Thyroid gland (tissue), 4 donors: Measurements from ENCODE around the gene CSTF2T. TPM values are rescaled to one million over a fixed set of nuclear protein-coding genes. Genes with fewer than 3 reads are reported as not detected.

Source experiments
- DNase-seq, 2 donors: peaks; one replicate each; pipeline ENCODE4 v3.0.0-alpha.2; 2019
- H3K27ac ChIP-seq, 3 donors: fragments of 200-600 bp; sonication (generic); 1 replicate in 2 of 3; 2 replicates in 1 of 3; pipeline ENCODE4 v1.5.1; 2016 to 2019; ENCODE audit warnings: mild to moderate bottlenecking in 1 of 3, moderate library complexity in 1 of 3
- H3K27me3 ChIP-seq: fragments of 200-600 bp; sonication (generic); one replicate; pipeline ENCODE4 v1.5.1; 2019
- H3K36me3 ChIP-seq, 2 donors: fragments of 200-600 bp; sonication (generic); one replicate each; pipeline ENCODE4 v1.5.1; 2016 to 2019
- H3K4me1 ChIP-seq, 2 donors: fragments of 200-600 bp; sonication (generic); one replicate each; pipeline ENCODE4 v1.5.1; 2017 to 2019
- H3K4me3 ChIP-seq, 3 donors: fragments of 200-600 bp; sonication (generic); replicated peaks in 1 of 3; 1 replicate in 2 of 3; 2 replicates in 1 of 3; pipeline ENCODE4 v1.5.1; 2016; ENCODE audit warnings: mild to moderate bottlenecking in 1 of 3
- H3K9me3 ChIP-seq: fragments of 200-600 bp; sonication (generic); one replicate; pipeline ENCODE4 v1.5.1; 2017
- CTCF ChIP-seq, 6 experiments: fragments of 200-600 bp in 3 of 6; fragments of 450-650 bp in 3 of 6; sonication (generic) in 3 of 6; IDR thresholded peaks; one replicate each; pipeline ENCODE4 v1.5.1; 2016 to 2019; ENCODE audit warnings: antibody characterized with exemption in 6 of 6, mild to moderate bottlenecking in 2 of 6, inconsistent platforms in 1 of 6, moderate library complexity in 1 of 6
- POLR2A ChIP-seq, 2 donors: fragments of 450-650 bp; IDR thresholded peaks; one replicate each; pipeline ENCODE4 v1.6.1; 2017; ENCODE audit warnings: antibody characterized with exemption in 2 of 2, mild to moderate bottlenecking in 2 of 2, moderate library complexity in 1 of 2
- WGBS, 2 donors: methylation state at CpG; one replicate each; pipeline ENCODE4 v1.1.5; 2017; 5-methylcytosine and 5-hydroxymethylcytosine counted together
- intact Hi-C: fragments of 100-400 bp; cut with DNase I; formaldehyde crosslinking; loops from one replicate; pipeline ENCODE4 v1.15.1; 2023
- total RNA-seq, 4 donors: library from RNA; depleted of rRNA; stranded (reverse); fragments of >200 nt; gene quantifications; one replicate each; pipeline ENCODE4 v1.2.3, GENCODE V29; 2016

CSTF2T gene
- total RNA-seq, 4 donors from 2014 or later, result 20.7 to 26.4 (median 21.7) TPM

GRCh38 chr10:51672039-51672535 lies 27.3 kb downstream of the CSTF2T start:
- no peaks in the 10 kb centered on the region for H3K27me3 ChIP-seq
- no peaks in the 10 kb centered on the region for H3K36me3 ChIP-seq
- no peaks in the 10 kb centered on the region for H3K9me3 ChIP-seq
- TF ChIP-seq POLR2A (IDR thresholded peaks at IDR 0.05) (no peak), CTCF (IDR thresholded peaks at IDR 0.05) (no peak)
- no peak overlapping the region for H3K4me3 ChIP-seq
- intact Hi-C loops, result no loop called here
- no peak overlapping the region for H3K27ac ChIP-seq
- no peak for DNase-seq
- no peaks in the 10 kb centered on the region for H3K4me1 ChIP-seq

- Histone ChIP-seq H3K4me3 (no peak overlapping the region), H3K36me3 (no peaks in the 10 kb centered on the region), H3K27me3 (no peaks in the 10 kb centered on the region), H3K4me1 (no peaks in the 10 kb centered on the region), H3K27ac (no peak overlapping the region), H3K9me3 (no peaks in the 10 kb centered on the region)
- intact Hi-C loops, result no loop called here
- TF ChIP-seq POLR2A (IDR thresholded peaks at IDR 0.05) (no peak), CTCF (IDR thresholded peaks at IDR 0.05) (no peak)
- no peak for DNase-seq
- 93 to 97% methylated on average over 5 of the region's 5 CpGs for WGBS, 2 donors
Measured at GRCh38 chr10:51669041-51669440, 30.4 kb downstream of the CSTF2T start.

- TF ChIP-seq POLR2A (IDR thresholded peaks at IDR 0.05) (no peak), CTCF (IDR thresholded peaks at IDR 0.05) (no peak)
- H3K27ac ChIP-seq, result no peak overlapping the region
- H3K36me3 ChIP-seq, result no peaks in the 10 kb centered on the region
- no peaks in the 10 kb centered on the region for H3K4me1 ChIP-seq
- intact Hi-C loops, result no loop called here
- H3K9me3 ChIP-seq, result no peaks in the 10 kb centered on the region
- H3K27me3 ChIP-seq, result no peaks in the 10 kb centered on the region
- DNase-seq, result no peak
- H3K4me3 ChIP-seq, result no peak overlapping the region
Measured at GRCh38 chr10:51668336-51668689, 31.1 kb downstream of the CSTF2T start.

- Histone ChIP-seq H3K4me3 (no peak overlapping the region), H3K27me3 (no peaks in the 10 kb centered on the region), H3K9me3 (no peaks in the 10 kb centered on the region), H3K4me1 (no peaks in the 10 kb centered on the region), H3K36me3 (no peaks in the 10 kb centered on the region), H3K27ac (no peak overlapping the region)
- DNase-seq, result no peak
- WGBS, 2 donors, result 30 to 64% methylated on average over 1 of the region's 1 CpG
- TF ChIP-seq CTCF (IDR thresholded peaks at IDR 0.05) (no peak), POLR2A (IDR thresholded peaks at IDR 0.05) (no peak)
- intact Hi-C loops, result no loop called here
Measured at GRCh38 chr10:51667678-51668335, 31.6 kb downstream of the CSTF2T start.

GRCh38 chr10:51666456-51666855 lies 32.9 kb downstream of the CSTF2T start:
- Histone ChIP-seq H3K9me3 (no peaks in the 10 kb centered on the region), H3K4me1 (no peaks in the 10 kb centered on the region), H3K27me3 (no peaks in the 10 kb centered on the region), H3K4me3 (no peak overlapping the region), H3K27ac (no peak overlapping the region), H3K36me3 (no peaks in the 10 kb centered on the region)
- TF ChIP-seq CTCF (IDR thresholded peaks at IDR 0.05), result no peak
- intact Hi-C loops, result no loop called here
- DNase-seq, result no peak
